Activated CD8-positive, alpha-beta memory T cell treated with anti-CD3 and anti-CD28 coated beads for 4 hours (primary cell): ENCODE data around the gene KDM7A.
"Not testable (repeated sequence)": the region's sequence is repeated elsewhere in the genome, so short reads cannot be mapped to it uniquely, and the experiment has no call there.

Source experiments
- DNase-seq, 2 donors: peaks; one replicate each; pipeline ENCODE4 v3.0.0-alpha.2; 2020; ENCODE audit warnings: low read depth in 2 of 2

KDM7A gene

GRCh38 chr7:140156460-140157080 is 20.2 kb downstream of the KDM7A start:
- no peak for DNase-seq

- no peak for DNase-seq
Measured at GRCh38 chr7:140155428-140155827, 21.4 kb downstream of the KDM7A start.

DNA sequence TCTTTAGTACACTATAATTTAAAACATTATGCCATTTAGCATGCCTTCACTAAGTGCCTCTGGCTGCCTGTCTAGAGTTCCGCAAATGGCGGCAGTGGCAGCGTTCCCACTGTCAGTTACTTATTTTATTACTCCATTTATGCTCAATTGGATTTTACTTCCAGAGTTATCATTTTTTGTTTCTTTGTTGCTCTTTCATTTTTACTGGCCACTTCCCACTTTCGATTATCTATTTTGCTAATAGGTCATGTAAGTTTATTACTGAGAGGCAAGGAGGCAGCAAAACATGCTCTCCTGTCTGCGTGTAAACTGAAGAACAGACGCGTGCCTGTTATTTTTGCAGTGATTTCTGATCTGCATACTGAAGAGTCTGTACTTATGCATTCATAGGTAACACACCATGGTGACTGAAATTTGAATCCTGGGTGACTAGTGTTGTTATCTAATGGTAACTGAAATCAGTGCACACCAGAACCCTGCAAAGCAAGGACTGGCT is 23.1 kb downstream of the KDM7A start:
- DNase-seq, result no peak

DNA sequence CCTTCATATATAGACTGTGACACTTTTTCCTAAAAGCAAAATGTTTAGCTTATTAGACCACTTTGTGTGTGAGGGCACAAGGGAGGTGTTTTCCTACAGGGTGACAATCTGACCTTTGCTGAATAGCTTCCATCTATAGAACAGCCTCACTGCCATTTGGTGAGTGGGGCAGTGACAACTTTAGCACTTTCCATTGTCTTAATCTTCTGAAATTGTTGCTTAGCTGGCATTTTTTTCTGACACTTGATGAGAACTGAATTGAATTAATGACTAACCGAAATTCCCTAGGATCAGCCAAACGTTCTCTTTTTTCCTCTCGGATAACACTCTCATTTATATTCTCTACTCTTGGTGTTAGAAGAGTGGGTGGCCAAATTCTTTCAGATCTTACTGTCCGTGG is 30.2 kb downstream of the KDM7A start:
- DNase-seq, result no peak

DNA sequence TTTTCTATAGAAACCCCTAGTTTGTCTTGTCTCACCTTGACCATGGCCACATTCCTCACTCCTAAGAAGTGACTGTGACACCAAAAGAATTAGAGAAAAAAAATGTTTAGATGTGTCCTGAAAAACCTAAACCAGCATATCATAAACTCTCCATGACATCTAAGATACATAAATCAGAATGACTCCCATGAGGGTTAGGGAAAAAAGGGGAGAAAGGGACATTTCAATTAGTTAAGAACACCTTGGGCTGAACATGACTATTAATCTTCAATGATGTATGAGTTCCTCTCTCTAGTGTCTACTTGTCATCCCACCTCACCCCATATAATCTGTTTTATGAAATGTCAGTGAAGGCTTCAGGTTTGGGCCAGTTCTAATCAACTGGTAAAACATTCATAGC is 31.1 kb downstream of the KDM7A start:
- DNase-seq, result no peak

DNA sequence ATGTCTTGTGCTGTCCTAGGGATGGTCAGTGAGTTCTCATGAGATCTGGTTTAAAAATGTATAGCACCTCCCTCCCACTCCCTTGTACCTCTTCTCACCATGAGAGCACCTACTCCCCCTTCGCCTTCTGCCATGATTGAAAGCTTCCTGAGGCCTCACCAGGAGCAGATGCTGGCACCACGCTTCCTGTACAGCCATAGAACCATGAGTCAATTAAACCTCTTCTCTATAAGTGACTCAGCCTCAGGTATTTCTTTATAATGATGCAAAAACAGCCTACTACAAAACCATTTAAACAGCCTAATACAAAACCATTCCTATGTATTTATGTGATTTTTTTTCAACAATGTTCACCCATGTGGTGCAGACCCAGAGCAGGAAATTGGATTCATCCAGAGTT is 32.0 kb downstream of the KDM7A start:
- DNase-seq, result no peak

GRCh38 chr7:140143997-140144396 is 32.8 kb downstream of the KDM7A start:
- no peak for DNase-seq

GRCh38 chr7:140142031-140142430 is 34.8 kb downstream of the KDM7A start:
- no peak for DNase-seq

DNA sequence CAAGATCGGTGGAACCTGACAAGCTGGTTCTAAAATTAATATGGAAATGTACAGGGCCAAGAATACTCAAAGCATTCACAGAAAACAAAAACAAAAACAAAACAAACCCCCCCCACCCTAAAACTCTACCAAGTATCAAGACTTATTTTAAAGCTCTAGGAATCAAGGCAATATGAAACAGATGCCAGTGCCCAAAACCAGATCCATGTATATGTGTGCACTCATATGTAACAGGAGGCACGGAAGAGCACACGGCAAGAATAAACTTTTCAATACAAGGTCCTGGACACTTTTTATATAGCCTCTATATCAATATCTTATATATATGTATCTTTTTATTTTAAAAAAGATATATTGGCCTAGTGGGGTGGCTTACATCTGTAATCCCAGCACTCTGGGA is 35.5 kb downstream of the KDM7A start:
- DNase-seq, result no peak

GRCh38 chr7:140137078-140137477 is 39.7 kb downstream of the KDM7A start:
- DNase-seq, result no peak

DNA sequence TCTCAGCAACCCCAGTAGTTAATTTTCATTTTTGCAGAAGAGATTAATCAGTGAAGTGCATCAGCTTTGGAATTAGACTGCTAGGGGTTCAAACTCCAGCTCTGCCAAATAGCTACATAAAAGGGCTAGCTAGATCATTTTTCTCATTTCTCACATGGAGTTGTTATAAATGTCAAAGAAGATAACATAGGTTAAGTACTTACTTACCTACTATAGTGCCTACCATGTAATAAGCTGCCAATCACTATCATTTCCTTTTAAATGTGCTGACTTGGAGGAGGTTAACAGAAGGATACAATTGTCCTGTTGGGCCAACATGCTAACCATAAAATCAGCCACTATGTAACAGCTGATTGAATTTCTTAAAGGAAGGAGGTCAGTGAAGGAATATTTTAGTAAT is 40.7 kb downstream of the KDM7A start:
- DNase-seq, result no peak

DNA sequence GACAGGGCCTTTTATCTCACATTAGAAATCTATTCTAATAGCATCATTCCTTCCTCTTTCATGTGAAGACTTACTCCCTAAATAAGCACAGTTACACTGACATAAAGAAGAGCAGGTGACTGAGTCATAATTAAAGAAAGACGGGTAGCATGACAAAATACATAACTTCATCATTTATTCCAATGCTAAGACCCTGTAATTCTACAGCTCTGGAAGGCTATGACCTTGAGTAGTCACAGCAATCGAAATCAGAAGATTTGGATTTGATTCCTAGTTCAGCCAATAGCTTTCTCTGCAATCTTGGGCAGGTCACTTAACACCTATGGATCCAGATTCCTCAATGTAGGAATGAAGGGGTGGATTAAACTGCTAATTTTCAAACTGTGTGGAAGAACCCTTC is 42.7 kb downstream of the KDM7A start:
- no peak for DNase-seq

- no peak for DNase-seq
Measured at GRCh38 chr7:140127360-140128127, 49.2 kb downstream of the KDM7A start.

GRCh38 chr7:140126435-140127034 is 50.2 kb downstream of the KDM7A start:
- DNase-seq, result no peak

- DNase-seq, result no peak
Measured at GRCh38 chr7:140122965-140123364, 53.8 kb downstream of the KDM7A start.

- DNase-seq, result no peak
Measured at GRCh38 chr7:140121326-140121725, 55.5 kb downstream of the KDM7A start.

GRCh38 chr7:140114817-140115216 is 62.0 kb downstream of the KDM7A start:
- not testable (repeated sequence) for DNase-seq

DNA sequence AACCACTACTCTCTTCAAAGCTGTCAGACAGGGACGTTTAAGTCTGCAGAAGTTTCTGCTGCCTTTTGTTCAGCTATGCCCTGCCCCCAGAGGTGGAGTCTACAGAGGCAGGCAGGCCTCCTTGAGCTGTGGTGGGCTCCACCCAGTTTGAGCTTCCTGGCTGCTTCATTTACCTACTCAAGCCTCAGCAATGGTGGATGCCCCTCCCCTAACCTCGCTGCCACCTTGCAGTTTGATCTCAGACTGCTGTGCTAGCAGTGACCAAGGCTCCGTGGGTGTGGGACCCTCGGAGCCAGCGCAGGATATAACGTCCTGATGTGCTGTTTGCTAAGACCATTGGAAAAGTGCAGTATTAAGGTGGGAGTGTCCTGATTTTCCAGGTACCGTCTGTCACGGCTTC is 68.0 kb downstream of the KDM7A start:
- not testable (repeated sequence) for DNase-seq

GRCh38 chr7:140096459-140096858 is 80.3 kb downstream of the KDM7A start:
- no peak for DNase-seq

DNA sequence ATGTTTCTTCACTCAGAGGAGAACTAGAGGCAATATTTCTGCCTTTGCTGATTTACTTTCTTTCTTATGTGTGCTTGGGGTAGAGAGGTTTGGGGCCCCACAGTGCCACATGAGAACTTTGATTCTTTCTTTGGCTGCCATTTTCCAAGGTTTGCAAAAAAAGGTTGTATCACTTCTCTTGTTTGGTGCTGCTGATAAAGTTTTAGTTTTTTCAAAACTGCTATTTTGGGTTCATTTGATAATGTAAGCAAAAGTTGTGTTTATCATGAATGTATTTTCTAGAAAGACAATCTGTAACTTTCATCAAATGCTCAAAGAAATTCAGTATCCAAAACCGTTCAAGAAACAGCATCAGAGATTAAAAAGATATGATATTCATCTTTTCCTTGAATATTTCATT is 83.4 kb downstream of the KDM7A start:
- DNase-seq, result no peak

- no peak for DNase-seq
Measured at GRCh38 chr7:140085447-140085846, 91.3 kb downstream of the KDM7A start.

DNA sequence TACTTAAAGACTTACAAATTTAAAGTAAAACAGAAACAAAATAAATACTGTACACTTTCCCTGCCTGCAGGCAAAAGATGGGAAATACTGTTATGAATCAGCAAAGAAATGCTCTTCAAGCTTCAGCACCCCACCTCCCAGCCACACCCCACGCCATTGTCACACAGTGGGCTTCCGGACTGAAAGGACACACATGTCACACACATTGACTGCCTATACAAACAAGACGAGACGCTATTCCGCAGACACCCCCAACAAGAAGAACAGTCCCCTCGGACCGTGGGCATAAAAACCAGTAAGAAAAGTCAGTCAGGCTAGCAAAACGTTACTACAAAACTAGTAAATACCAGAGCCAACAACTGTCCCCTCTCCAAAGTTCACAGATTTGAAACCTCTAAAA is 91.8 kb downstream of the KDM7A start:
- no peak for DNase-seq

DNA sequence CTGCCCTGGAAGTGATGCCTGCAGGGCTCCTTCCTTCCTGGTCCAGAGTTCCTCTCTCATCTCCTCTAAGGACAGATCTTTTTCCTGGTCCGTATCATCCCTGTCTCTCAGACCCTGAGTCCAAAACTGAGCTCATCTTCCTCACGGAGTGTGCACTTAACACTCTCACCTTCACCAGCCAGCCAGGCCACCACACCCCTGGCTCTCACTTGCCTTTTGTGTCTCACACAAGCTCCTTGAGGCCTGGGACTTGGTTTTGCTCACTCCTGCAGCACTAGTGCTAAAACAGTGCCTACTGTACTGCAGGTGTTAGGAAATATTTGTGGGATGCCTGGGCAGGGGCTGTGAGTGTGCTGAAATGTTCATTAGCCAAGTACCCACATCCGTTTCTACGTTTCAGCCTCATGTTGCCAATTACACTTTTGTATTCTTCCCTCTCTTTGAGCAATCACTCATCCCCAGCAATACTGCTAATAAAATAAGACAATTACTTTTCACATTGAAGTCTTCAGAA is 92.6 kb downstream of the KDM7A start:
- DNase-seq, result no peak
